Progenitor cell of endocrine pancreas (in vitro differentiated cells): ENCODE data around the gene MAP3K20. TPM values are rescaled to one million over a fixed set of nuclear protein-coding genes. Genes with fewer than 3 reads are reported as not detected.

Experiments used
- DNase-seq: peaks from one replicate; pipeline ENCODE4 v3.0.0; 2021; ENCODE audit warnings: low spot score; ENCODE audit not compliant: unreplicated experiment
- H3K27ac Mint-ChIP-seq: 2 replicates; pipeline ENCODE4 v1.8.0; 2021; ENCODE audit warnings: mild to moderate bottlenecking, moderate library complexity, mixed read lengths
- H3K27me3 Mint-ChIP-seq: 2 replicates; pipeline ENCODE4 v1.8.0; 2021; ENCODE audit warnings: mixed read lengths
- H3K36me3 Mint-ChIP-seq: 2 replicates; pipeline ENCODE4 v1.8.0; 2022; ENCODE audit warnings: mixed read lengths; ENCODE audit not compliant: insufficient read depth
- H3K4me1 Mint-ChIP-seq: 2 replicates; pipeline ENCODE4 v1.8.0; 2021; ENCODE audit warnings: low read depth, mixed read lengths
- H3K4me3 Mint-ChIP-seq: 2 replicates; pipeline ENCODE4 v1.8.0; 2021; ENCODE audit warnings: low read depth, mild to moderate bottlenecking, moderate library complexity, mixed read lengths
- H3K9me3 Mint-ChIP-seq: 2 replicates; pipeline ENCODE4 v1.8.0; 2021; ENCODE audit warnings: low read depth, mixed read lengths
- total RNA-seq: library from RNA; stranded (reverse); gene quantifications from 2 replicates; pipeline ENCODE4 v1.2.1, GENCODE V29; 2021
- TF ChIP-seq, protein P1 (sequence below): fragments of 200-600 bp; sonication (generic); IDR thresholded peaks from one replicate; pipeline ENCODE4 v1.5.0; 2021; ENCODE audit warnings: antibody characterized with exemption, mild to moderate bottlenecking; ENCODE audit not compliant: unreplicated experiment

The MAP3K20 gene
- total RNA-seq, 1 donor from 2014 or later = 19.0 TPM

DNA sequence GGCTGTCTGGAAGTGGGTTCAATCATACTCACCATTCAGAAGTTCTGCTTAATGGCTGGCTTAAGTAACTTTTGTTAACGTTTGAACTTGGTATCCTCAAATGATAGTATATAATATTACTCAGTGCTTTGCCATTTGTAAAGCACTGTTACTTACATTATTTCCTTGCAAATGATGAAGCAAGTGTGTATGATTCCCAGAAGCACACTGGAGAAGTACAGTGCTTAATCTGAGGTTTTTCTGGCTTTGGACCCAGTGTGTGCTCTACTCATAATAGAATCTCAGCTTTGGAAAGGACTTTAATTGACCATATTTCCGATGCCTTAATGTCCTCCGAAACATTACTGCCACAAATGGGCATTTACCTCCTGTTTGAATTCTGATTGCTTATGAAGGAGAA, 63.3 kb downstream of the MAP3K20 start:
- TF ChIP-seq, protein P1, sequence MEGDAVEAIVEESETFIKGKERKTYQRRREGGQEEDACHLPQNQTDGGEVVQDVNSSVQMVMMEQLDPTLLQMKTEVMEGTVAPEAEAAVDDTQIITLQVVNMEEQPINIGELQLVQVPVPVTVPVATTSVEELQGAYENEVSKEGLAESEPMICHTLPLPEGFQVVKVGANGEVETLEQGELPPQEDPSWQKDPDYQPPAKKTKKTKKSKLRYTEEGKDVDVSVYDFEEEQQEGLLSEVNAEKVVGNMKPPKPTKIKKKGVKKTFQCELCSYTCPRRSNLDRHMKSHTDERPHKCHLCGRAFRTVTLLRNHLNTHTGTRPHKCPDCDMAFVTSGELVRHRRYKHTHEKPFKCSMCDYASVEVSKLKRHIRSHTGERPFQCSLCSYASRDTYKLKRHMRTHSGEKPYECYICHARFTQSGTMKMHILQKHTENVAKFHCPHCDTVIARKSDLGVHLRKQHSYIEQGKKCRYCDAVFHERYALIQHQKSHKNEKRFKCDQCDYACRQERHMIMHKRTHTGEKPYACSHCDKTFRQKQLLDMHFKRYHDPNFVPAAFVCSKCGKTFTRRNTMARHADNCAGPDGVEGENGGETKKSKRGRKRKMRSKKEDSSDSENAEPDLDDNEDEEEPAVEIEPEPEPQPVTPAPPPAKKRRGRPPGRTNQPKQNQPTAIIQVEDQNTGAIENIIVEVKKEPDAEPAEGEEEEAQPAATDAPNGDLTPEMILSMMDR = no peak
- Mint-ChIP-seq H3K27ac (no peak overlapping the region), H3K4me1 (no peaks in the 10 kb centered on the region), H3K36me3 (peaks cover 14% of the 10 kb centered on the region), H3K4me3 (no peak overlapping the region), H3K9me3 (peaks cover 19% of the 10 kb centered on the region), H3K27me3 (no peaks in the 10 kb centered on the region)
- DNase-seq = no peak

DNA sequence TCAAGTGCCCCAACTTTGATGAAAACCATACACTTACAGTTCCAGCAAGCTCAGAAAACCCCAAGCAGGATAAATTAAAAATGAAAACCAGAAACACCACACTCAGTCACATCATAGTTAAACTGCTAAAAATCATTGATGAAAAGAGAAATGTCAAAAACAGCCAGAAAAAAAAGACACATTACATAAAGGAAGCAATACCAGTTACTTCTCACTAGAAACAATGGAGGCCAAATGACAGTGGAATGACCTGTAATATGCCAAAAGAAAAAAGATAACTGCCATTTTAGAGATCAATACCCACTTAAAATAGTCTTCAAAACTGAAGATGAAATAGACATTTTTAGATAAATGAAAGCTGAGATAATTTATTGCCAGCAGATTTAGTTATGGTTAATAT, 66.0 kb downstream of the MAP3K20 start:
- H3K4me3 Mint-ChIP-seq = no peak overlapping the region
- no peak overlapping the region for H3K27ac Mint-ChIP-seq
- DNase-seq = no peak
- no peaks in the 10 kb centered on the region for H3K4me1 Mint-ChIP-seq
- TF ChIP-seq, protein P1 = no peak
- no peaks in the 10 kb centered on the region for H3K27me3 Mint-ChIP-seq
- H3K9me3 Mint-ChIP-seq = peaks cover 19% of the 10 kb centered on the region
- H3K36me3 Mint-ChIP-seq = peaks cover 14% of the 10 kb centered on the region

DNA sequence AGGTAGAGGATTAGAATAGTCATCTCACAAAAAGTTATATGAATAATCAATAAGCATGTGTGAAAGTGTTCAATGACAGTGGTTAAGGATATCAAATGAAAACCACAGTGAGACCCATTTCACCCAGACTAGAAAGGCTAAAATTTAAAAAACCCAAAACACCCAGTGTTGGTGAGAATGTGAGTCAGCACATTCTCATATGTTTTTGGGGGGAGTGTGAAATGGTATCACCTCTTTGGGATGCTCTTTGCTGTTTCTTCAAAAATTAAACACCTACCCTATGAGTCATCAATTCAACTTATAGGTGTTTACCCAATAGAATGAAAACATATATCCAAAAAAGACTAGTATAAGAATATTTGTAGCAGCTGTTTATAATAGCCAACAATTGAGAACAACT, 69.8 kb downstream of the MAP3K20 start:
- peaks cover 14% of the 10 kb centered on the region for H3K36me3 Mint-ChIP-seq
- DNase-seq = no peak
- peaks cover 19% of the 10 kb centered on the region for H3K9me3 Mint-ChIP-seq
- H3K4me3 Mint-ChIP-seq = no peak overlapping the region
- H3K27me3 Mint-ChIP-seq = no peaks in the 10 kb centered on the region
- TF ChIP-seq, protein P1 = no peak
- no peak overlapping the region for H3K27ac Mint-ChIP-seq
- no peaks in the 10 kb centered on the region for H3K4me1 Mint-ChIP-seq

DNA sequence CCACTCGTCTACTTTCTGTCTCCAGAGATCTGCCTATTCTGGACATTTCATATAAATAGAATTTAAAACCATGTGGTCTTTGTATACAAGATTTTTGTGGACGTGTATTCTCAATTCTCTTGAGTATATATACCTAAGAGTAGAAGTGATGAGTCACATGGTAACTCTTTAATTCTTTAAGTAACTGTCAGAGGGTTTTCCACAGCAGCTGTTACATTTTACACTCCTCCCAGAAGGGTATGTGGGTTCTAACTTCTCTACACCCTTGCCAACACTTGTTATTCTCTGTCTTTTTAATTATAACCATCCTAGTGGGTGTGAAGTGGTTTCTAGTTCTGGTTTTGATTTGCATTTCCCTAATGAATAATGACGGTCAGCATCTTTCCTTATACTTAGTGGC, 70.9 kb downstream of the MAP3K20 start:
- TF ChIP-seq, protein P1 = no peak
- DNase-seq = no peak
- Mint-ChIP-seq H3K4me3 (no peak overlapping the region), H3K36me3 (peaks cover 8% of the 10 kb centered on the region), H3K27me3 (no peaks in the 10 kb centered on the region), H3K27ac (no peak overlapping the region), H3K9me3 (peaks cover 13% of the 10 kb centered on the region), H3K4me1 (no peaks in the 10 kb centered on the region)

DNA sequence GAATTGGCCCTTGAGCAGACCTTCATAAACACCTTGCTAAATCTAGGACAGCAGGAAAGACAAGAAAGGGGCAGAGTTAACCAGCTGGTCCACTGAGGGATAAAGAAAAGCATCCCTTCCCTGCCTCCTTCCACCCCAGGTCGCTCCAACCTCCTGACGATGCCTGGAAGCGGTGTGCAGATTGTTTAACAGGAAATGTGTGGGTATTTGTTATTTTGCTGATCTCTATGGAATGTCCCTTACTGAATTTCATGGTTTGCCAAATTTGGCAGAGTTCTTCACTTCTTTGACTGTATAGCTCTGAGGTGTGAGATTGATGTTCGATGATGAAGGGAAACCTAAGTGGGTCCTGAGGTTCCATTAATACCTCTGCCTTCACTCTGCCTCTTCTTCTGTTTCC, 72.9 kb downstream of the MAP3K20 start:
- TF ChIP-seq, protein P1 = no peak
- H3K36me3 Mint-ChIP-seq = no peaks in the 10 kb centered on the region
- no peak overlapping the region for H3K4me3 Mint-ChIP-seq
- no peaks in the 10 kb centered on the region for H3K27me3 Mint-ChIP-seq
- H3K9me3 Mint-ChIP-seq = peaks cover 4% of the 10 kb centered on the region
- no peak for DNase-seq
- H3K27ac Mint-ChIP-seq = no peak overlapping the region
- peaks cover 7% of the 10 kb centered on the region for H3K4me1 Mint-ChIP-seq
